ENCODE results near the gene TOMM20. TPM values are rescaled to one million over a fixed set of nuclear protein-coding genes. Genes with fewer than 3 reads are reported as not detected.
A peak's percentile ranks its signal among the peaks of the same experiment; 100 is the strongest.

TOMM20 gene
- total and polyA plus RNA-seq, 4 donors = 60.6 to 115 (median 79.6) TPM

DNA sequence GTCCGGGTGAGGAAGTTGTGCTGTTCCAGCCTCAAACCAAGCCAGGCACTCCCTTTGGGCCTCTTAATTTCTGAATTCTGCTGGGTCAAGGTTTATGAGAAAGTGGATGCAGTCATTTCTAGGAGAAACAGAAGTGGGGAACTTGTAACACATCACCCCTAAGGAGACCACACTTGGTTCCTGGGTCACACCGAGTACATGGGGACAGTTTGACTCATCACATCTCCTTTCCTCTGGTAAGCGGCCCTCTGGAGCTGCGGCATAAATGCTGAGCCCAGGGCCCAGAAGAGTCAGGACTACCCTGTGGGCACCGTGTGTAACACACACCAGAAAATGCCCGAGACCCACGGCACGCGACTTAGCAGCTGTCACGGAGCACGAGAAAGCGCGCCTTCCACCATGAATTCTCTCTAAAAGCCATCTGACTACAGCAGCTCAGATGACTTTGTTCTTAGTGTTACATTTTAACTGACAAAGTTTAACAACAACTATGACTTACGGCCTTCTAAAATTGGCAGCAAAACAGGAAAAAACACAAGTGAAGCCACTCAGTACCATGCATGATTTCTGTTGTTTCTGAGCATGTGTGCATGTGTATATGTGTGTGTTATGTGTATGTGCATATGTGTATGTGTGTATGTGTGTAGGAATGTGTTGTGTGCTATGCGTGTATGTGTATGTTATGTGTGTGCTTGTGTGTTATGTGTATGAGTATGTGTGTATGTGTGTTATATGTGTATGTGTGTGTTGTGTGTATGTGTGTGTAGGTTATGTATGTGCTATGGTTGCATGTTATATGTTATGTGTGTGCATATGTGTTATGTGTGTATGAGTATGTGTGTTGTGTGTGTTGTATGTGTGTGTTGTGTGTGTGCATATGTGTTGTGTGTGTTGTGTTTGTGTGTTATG lies 50.8 kb downstream of the TOMM20 start:
- DNase-seq (peak; percentile 28 to 86 (median 77)), ATAC-seq (ENCODE audit: insufficient read depth, low FRiP score) (no peak)
- no peak overlapping the region for H3K9ac ChIP-seq (ENCODE audit: insufficient read depth in 1 of 2, low read length in 2 of 2)
- peaks cover 21 to 45% (median 31%) of the 10 kb centered on the region in 5 donors for H3K4me1 ChIP-seq (ENCODE audit: control insufficient read depth in 5 of 5, insufficient read depth in 5 of 5, low read length in 5 of 5)
- TF ChIP-seq, protein P1, sequence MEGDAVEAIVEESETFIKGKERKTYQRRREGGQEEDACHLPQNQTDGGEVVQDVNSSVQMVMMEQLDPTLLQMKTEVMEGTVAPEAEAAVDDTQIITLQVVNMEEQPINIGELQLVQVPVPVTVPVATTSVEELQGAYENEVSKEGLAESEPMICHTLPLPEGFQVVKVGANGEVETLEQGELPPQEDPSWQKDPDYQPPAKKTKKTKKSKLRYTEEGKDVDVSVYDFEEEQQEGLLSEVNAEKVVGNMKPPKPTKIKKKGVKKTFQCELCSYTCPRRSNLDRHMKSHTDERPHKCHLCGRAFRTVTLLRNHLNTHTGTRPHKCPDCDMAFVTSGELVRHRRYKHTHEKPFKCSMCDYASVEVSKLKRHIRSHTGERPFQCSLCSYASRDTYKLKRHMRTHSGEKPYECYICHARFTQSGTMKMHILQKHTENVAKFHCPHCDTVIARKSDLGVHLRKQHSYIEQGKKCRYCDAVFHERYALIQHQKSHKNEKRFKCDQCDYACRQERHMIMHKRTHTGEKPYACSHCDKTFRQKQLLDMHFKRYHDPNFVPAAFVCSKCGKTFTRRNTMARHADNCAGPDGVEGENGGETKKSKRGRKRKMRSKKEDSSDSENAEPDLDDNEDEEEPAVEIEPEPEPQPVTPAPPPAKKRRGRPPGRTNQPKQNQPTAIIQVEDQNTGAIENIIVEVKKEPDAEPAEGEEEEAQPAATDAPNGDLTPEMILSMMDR (IDR thresholded peaks at IDR 0.05; ENCODE audit: control extremely low read depth, extremely low read depth) = no peak
- H3K36me3 ChIP-seq (ENCODE audit: control insufficient read depth in 4 of 4, insufficient read depth in 4 of 4, low read length in 4 of 4) = no peaks in the 10 kb centered on the region
- H3K4me3 ChIP-seq = no peak overlapping the region
- no peaks in the 10 kb centered on the region for H3K27me3 ChIP-seq (ENCODE audit: control insufficient read depth in 3 of 3, insufficient read depth in 3 of 3, low read length in 2 of 3)
- H3K27ac ChIP-seq (ENCODE audit: low read depth in 1 of 2, low read length in 1 of 2) = peak overlapping the region; percentile 9 to 82
- 63 to 71% methylated on average over 15 of the region's 15 CpGs for WGBS, 2 donors
- H3K9me3 ChIP-seq (ENCODE audit: control insufficient read depth in 4 of 4, insufficient read depth in 3 of 4, low read length in 3 of 4) = no peaks in the 10 kb centered on the region

DNA sequence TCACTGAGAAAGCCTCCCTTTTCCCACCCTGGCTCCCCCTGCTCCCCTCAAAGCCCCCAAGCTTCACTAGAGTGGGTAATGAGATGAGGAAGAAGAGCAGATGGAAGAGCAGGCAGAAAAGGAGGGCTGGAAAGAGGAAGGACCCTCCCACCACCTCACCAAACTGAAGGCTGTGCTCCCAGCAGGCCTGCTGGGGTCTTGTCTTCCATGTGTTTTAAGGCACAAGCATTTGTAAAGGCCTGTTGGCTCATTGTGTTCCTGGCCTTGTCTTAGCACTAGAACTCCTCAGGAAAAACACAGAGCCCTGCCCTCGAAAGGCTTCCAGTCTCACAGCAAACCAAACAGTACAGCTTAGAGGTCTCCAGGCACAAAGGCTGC lies 51.5 kb downstream of the TOMM20 start:
- H3K4me1 ChIP-seq (ENCODE audit: control insufficient read depth in 5 of 5, insufficient read depth in 5 of 5, low read length in 5 of 5) = peaks cover 21 to 44% (median 31%) of the 10 kb centered on the region in 5 donors
- H3K27me3 ChIP-seq (ENCODE audit: control insufficient read depth in 3 of 3, insufficient read depth in 3 of 3, low read length in 2 of 3) = no peaks in the 10 kb centered on the region
- no peak overlapping the region for H3K4me3 ChIP-seq
- peak in 1 of 3 donors; percentile 25 for DNase-seq
- no peak overlapping the region for H3K9ac ChIP-seq (ENCODE audit: insufficient read depth in 1 of 2, low read length in 2 of 2)
- no peaks in the 10 kb centered on the region for H3K36me3 ChIP-seq (ENCODE audit: control insufficient read depth in 4 of 4, insufficient read depth in 4 of 4, low read length in 4 of 4)
- TF ChIP-seq, protein P1 (IDR thresholded peaks at IDR 0.05; ENCODE audit: control extremely low read depth, extremely low read depth) = no peak
- no peak for ATAC-seq (ENCODE audit: insufficient read depth, low FRiP score)
- WGBS, 2 donors = 95% methylated on average over 1 of the region's 1 CpG
- peak overlapping the region; percentile 9 to 82 for H3K27ac ChIP-seq (ENCODE audit: low read depth in 1 of 2, low read length in 1 of 2)
- no peaks in the 10 kb centered on the region for H3K9me3 ChIP-seq (ENCODE audit: control insufficient read depth in 4 of 4, insufficient read depth in 3 of 4, low read length in 3 of 4)

DNA sequence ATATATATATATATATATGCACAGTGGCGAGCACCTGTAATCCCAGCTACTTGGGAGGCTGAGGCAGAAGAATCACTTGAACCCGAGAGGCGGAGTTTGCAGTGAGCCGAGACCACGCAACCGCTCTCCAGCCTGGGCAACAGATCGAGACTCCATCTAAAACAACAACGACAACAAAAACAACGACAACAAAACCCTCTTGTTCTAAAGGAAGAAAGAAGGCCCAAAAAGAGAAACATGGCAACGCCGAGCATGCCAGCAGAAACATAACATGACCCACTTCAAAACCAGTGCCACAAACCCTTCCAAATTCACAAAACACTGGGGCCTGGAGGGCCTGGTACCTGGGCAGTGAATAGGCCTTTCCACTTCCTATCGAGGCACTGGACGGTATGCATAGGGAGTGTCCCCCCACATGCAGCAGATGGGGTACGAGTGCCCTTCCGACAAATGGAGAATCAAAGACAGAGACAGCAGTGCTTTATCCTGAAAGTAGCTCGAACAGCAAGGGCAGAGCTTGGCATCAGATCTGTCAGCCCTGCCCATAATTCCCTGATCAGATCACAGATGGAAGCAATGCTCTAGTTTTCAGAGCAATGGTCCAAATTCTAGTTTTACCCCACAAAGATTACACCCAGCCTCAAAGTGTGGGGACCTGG lies 52.0 kb downstream of the TOMM20 start:
- no peaks in the 10 kb centered on the region for H3K27me3 ChIP-seq (ENCODE audit: control insufficient read depth in 3 of 3, insufficient read depth in 3 of 3, low read length in 2 of 3)
- H3K9ac ChIP-seq (ENCODE audit: insufficient read depth in 1 of 2, low read length in 2 of 2) = no peak overlapping the region
- ATAC-seq (ENCODE audit: insufficient read depth, low FRiP score) (no peak), DNase-seq (no peak)
- 96 to 98% methylated on average over 16 of the region's 16 CpGs for WGBS, 2 donors
- H3K4me1 ChIP-seq (ENCODE audit: control insufficient read depth in 5 of 5, insufficient read depth in 5 of 5, low read length in 5 of 5) = peaks cover 21 to 44% (median 31%) of the 10 kb centered on the region in 5 donors
- H3K4me3 ChIP-seq = no peak overlapping the region
- TF ChIP-seq, protein P1 (IDR thresholded peaks at IDR 0.05; ENCODE audit: control extremely low read depth, extremely low read depth) = no peak
- no peaks in the 10 kb centered on the region for H3K36me3 ChIP-seq (ENCODE audit: control insufficient read depth in 4 of 4, insufficient read depth in 4 of 4, low read length in 4 of 4)
- H3K9me3 ChIP-seq (ENCODE audit: control insufficient read depth in 4 of 4, insufficient read depth in 3 of 4, low read length in 3 of 4) = no peaks in the 10 kb centered on the region
- peak overlapping the region; percentile 9 to 82 for H3K27ac ChIP-seq (ENCODE audit: low read depth in 1 of 2, low read length in 1 of 2)
